ENCODE results near the gene MRO. TPM values are rescaled to one million over a fixed set of nuclear protein-coding genes. Genes with fewer than 3 reads are reported as not detected.

Gene MRO
- total RNA-seq, 1 donor from 2014 or later, result 1.2 TPM

GRCh38 chr18:50825621-50826020, 5.8 kb upstream of the MRO start:
- DNase-seq (ENCODE audit: extremely low spot score, unreplicated experiment), result no peak
- no peak for TF ChIP-seq CTCF (conservative IDR thresholded peaks at IDR 0.05)
- Mint-ChIP-seq H3K36me3 (no peaks in the 10 kb centered on the region), H3K27ac (no peak overlapping the region), H3K9me3 (no peaks in the 10 kb centered on the region), H3K27me3 (no peaks in the 10 kb centered on the region), H3K4me1 (ENCODE audit: unreplicated experiment) (peaks cover 7% of the 10 kb centered on the region), H3K4me3 (no peak overlapping the region)

- Mint-ChIP-seq H3K36me3 (no peaks in the 10 kb centered on the region), H3K4me3 (no peak overlapping the region), H3K9me3 (no peaks in the 10 kb centered on the region), H3K4me1 (ENCODE audit: unreplicated experiment) (peaks cover 10% of the 10 kb centered on the region), H3K27ac (no peak overlapping the region), H3K27me3 (no peaks in the 10 kb centered on the region)
- no peak for TF ChIP-seq CTCF (conservative IDR thresholded peaks at IDR 0.05)
- no peak for DNase-seq (ENCODE audit: extremely low spot score, unreplicated experiment)
Measured at GRCh38 chr18:50822756-50823155, 2.9 kb upstream of the MRO start.

GRCh38 chr18:50820901-50821520, 1.2 kb upstream of the MRO start:
- no peaks in the 10 kb centered on the region for H3K36me3 Mint-ChIP-seq
- peaks cover 16% of the 10 kb centered on the region for H3K4me1 Mint-ChIP-seq (ENCODE audit: unreplicated experiment)
- TF ChIP-seq CTCF (conservative IDR thresholded peaks at IDR 0.05), result no peak
- H3K27ac Mint-ChIP-seq, result no peak overlapping the region
- no peaks in the 10 kb centered on the region for H3K27me3 Mint-ChIP-seq
- DNase-seq (ENCODE audit: extremely low spot score, unreplicated experiment), result no peak
- H3K4me3 Mint-ChIP-seq, result no peak overlapping the region
- no peaks in the 10 kb centered on the region for H3K9me3 Mint-ChIP-seq

GRCh38 chr18:50819027-50819727, 639 bp downstream of the MRO start:
- no peaks in the 10 kb centered on the region for H3K9me3 Mint-ChIP-seq

GRCh38 chr18:50816419-50817166, 3.2 kb downstream of the MRO start:
- no peak overlapping the region for H3K27ac Mint-ChIP-seq
- H3K4me3 Mint-ChIP-seq, result no peak overlapping the region
- H3K36me3 Mint-ChIP-seq, result no peaks in the 10 kb centered on the region

More at GRCh38 chr18:50819027-50819727, 639 bp downstream of the MRO start:
- Mint-ChIP-seq H3K4me1 (ENCODE audit: unreplicated experiment) (peaks cover 16% of the 10 kb centered on the region), H3K36me3 (no peaks in the 10 kb centered on the region), H3K27me3 (peaks cover 3% of the 10 kb centered on the region), H3K4me3 (no peak overlapping the region), H3K27ac (no peak overlapping the region)
- no peak for DNase-seq (ENCODE audit: extremely low spot score, unreplicated experiment)
- TF ChIP-seq CTCF (conservative IDR thresholded peaks at IDR 0.05), result no peak

More at GRCh38 chr18:50816419-50817166, 3.2 kb downstream of the MRO start:
- Mint-ChIP-seq H3K27me3 (peaks cover 3% of the 10 kb centered on the region), H3K9me3 (no peaks in the 10 kb centered on the region), H3K4me1 (ENCODE audit: unreplicated experiment) (peaks cover 11% of the 10 kb centered on the region)
- TF ChIP-seq CTCF (conservative IDR thresholded peaks at IDR 0.05), result no peak
- DNase-seq (ENCODE audit: extremely low spot score, unreplicated experiment), result no peak
